MCF 10A (cell line): Measurements from ENCODE around the gene KCNK10. TPM values are rescaled to one million over a fixed set of nuclear protein-coding genes. Genes with fewer than 3 reads are reported as not detected.

Experiments
- BruUV-seq: library from RNA; stranded (reverse); fragments of 400-500 nt; replicated peaks from 2 replicates; lab custom pipeline; 2021; lab: Mats Ljungman, UMichigan
- CTCF ChIA-PET: fragments of 300-600 bp; sonication (Branson Sonifier 250); formaldehyde crosslinking; extraction: SDS; loops from one replicate; lab custom pipeline; 2021; ENCODE audit warnings: antibody characterized with exemption, inconsistent platforms; lab: Yijun Ruan, JAX
- POLR2A ChIA-PET: fragments of 300-600, 350-650 bp; sonication (Branson Sonifier 250); formaldehyde crosslinking; extraction: SDS; loops from one replicate; lab custom pipeline; 2020; ENCODE audit warnings: antibody characterized with exemption, inconsistent platforms; lab: Yijun Ruan, JAX
- DNase-seq: peaks from one replicate; pipeline ENCODE4 v3.0.0-alpha.2; 2018; ENCODE audit not compliant: unreplicated experiment
- H3K27ac Mint-ChIP-seq: one replicate; pipeline ENCODE4 v1.8.0; 2022; ENCODE audit warnings: mild to moderate bottlenecking, low read depth, mixed read lengths; ENCODE audit not compliant: unreplicated experiment
- H3K27me3 Mint-ChIP-seq: one replicate; pipeline ENCODE4 v1.8.0; 2022; ENCODE audit warnings: mixed read lengths; ENCODE audit not compliant: insufficient read depth, unreplicated experiment
- H3K36me3 Mint-ChIP-seq: one replicate; pipeline ENCODE4 v1.8.0; 2022; ENCODE audit warnings: mild to moderate bottlenecking, moderate library complexity, mixed read lengths; ENCODE audit not compliant: insufficient read depth, unreplicated experiment
- H3K4me1 Mint-ChIP-seq: one replicate; pipeline ENCODE4 v1.8.0; 2022; ENCODE audit warnings: mixed read lengths; ENCODE audit not compliant: insufficient read depth, unreplicated experiment
- H3K4me3 Mint-ChIP-seq: one replicate; pipeline ENCODE4 v1.8.0; 2022; ENCODE audit warnings: mild to moderate bottlenecking, moderate library complexity, mixed read lengths; ENCODE audit not compliant: unreplicated experiment
- H3K9me3 Mint-ChIP-seq: one replicate; pipeline ENCODE4 v1.8.0; 2022; ENCODE audit warnings: mixed read lengths; ENCODE audit not compliant: unreplicated experiment
- intact Hi-C: fragments of 100-400 bp; cut with micrococcal nuclease; formaldehyde crosslinking; loops from 2 replicates; pipeline ENCODE4 v1.14.1; 2022
- total RNA-seq: library from RNA; stranded (reverse); gene quantifications from 2 replicates; pipeline ENCODE4 v1.2.3, GENCODE V29; 2022
- TF ChIP-seq, protein P1 (sequence below): fragments of 200-600 bp; IDR thresholded peaks from one replicate; pipeline ENCODE4 v1.8.0; 2022; ENCODE audit warnings: antibody characterized with exemption, mild to moderate bottlenecking; ENCODE audit not compliant: unreplicated experiment

The KCNK10 gene
- total RNA-seq, 1 experiment from 2014 or later = not detected

DNA sequence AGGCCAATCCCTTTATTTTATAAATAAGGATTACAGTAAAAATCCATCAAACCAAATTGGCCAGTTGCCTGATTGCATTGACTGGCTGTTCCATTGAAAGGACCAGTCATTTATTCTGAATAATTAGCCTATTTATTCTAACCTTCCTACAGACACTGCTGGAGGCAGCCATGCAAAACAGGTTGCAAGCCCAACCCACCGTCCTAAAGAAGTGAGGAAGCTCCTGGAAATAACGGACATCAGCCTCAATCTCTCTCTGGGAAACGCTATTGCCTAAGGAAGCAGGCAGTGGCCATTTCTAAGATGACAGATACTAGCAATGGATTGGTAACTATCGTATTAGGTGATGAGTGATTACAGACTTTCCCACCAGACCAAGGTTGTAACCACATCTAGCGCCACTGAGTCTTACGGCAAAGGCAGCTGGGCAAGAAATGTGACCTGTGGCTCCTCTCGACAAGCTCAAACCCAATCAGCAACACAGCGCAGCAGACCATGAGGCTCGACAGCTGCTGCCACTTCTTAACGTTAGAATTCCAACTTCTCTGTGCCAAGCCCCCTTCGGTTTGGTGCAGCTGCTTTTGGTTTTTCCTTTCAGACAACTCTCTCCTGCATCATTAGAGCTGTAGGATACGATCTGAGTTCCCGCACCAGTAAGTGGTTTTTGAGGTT, 134.2 kb downstream of the KCNK10 start:
- Mint-ChIP-seq H3K27ac (no peak overlapping the region), H3K27me3 (peaks cover 48% of the 10 kb centered on the region), H3K36me3 (no peaks in the 10 kb centered on the region), H3K4me3 (no peak overlapping the region), H3K9me3 (no peaks in the 10 kb centered on the region), H3K4me1 (peaks cover 7% of the 10 kb centered on the region)
- no TSS peak for BruUV-seq
- intact Hi-C loops = loop anchor here (1.0 to 2.0 kb wide), 6 partner anchors 45 to 374 kb away; partner anchors contain the start of genes SPATA7 and ZC3H14
- ChIA-PET CTCF (interaction anchor here (0.5 to 5.5 kb wide), 79 partner anchors 8 to 479 kb away, joined by 3 to 84 read pairs (median 4); partner anchors contain the start of gene SPATA7), POLR2A (interaction anchor here (0.5 to 1.0 kb wide), 5 partner anchors 72 to 372 kb away, joined by 3 to 8 read pairs (median 5); partner anchors contain the start of gene SPATA7)
- DNase-seq = no peak
- TF ChIP-seq, protein P1, sequence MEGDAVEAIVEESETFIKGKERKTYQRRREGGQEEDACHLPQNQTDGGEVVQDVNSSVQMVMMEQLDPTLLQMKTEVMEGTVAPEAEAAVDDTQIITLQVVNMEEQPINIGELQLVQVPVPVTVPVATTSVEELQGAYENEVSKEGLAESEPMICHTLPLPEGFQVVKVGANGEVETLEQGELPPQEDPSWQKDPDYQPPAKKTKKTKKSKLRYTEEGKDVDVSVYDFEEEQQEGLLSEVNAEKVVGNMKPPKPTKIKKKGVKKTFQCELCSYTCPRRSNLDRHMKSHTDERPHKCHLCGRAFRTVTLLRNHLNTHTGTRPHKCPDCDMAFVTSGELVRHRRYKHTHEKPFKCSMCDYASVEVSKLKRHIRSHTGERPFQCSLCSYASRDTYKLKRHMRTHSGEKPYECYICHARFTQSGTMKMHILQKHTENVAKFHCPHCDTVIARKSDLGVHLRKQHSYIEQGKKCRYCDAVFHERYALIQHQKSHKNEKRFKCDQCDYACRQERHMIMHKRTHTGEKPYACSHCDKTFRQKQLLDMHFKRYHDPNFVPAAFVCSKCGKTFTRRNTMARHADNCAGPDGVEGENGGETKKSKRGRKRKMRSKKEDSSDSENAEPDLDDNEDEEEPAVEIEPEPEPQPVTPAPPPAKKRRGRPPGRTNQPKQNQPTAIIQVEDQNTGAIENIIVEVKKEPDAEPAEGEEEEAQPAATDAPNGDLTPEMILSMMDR = no peak

DNA sequence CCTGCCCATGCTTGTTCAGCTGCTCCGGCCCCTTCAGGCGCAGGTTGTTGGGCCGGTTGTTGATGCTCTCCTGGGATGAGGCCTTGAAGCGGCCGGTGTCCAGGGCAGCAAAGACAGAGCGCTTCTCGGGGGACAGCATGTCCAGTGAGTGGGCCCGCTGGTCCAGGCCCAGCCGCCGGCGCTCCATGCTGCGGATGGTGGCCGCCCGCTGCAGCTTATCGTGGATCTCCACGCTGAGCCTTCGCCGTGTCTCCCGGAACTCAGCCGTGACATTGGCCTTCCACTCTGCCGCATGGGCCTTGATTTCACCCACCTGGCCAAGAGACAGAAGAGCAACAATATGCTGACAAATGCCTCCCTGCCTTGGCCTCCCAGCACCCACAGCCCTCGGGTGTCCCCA, 137.2 kb downstream of the KCNK10 start:
- CTCF ChIA-PET = interaction anchor here (0.6 to 1.4 kb wide), 3 partner anchors 172 to 727 kb away, joined by 3 to 6 read pairs (median 3); no protein-coding TSS in a partner anchor
- Mint-ChIP-seq H3K27me3 (peaks cover 18% of the 10 kb centered on the region), H3K4me3 (no peak overlapping the region), H3K27ac (no peak overlapping the region), H3K4me1 (peaks cover 7% of the 10 kb centered on the region), H3K36me3 (no peaks in the 10 kb centered on the region), H3K9me3 (no peaks in the 10 kb centered on the region)
- no peak for DNase-seq
- BruUV-seq = no TSS peak
- POLR2A ChIA-PET = no interaction called here
- TF ChIP-seq, protein P1 = no peak
- intact Hi-C loops = no loop called here

DNA sequence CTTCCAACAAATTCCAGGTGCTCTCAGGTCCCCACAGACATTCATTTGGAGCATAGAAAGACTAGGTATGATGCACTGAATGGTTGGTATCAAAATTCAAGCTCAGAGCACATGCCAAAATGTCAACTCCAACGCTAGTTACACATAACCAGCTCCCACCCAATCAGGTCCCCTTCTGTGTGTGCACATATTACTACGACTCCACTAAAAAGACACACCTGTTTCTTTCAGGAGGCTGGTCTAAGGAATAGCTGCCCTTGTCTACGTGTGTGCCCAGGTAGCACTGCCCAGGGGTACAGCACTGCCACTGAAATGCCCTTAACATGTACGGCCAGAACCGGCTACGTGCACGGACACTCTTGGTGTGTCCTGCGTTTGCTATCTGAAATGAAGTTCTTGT, 138.1 kb downstream of the KCNK10 start:
- Mint-ChIP-seq H3K4me1 (peaks cover 7% of the 10 kb centered on the region), H3K27me3 (peaks cover 18% of the 10 kb centered on the region), H3K9me3 (no peaks in the 10 kb centered on the region), H3K36me3 (no peaks in the 10 kb centered on the region), H3K27ac (no peak overlapping the region), H3K4me3 (no peak overlapping the region)
- intact Hi-C loops = no loop called here
- TF ChIP-seq, protein P1 = no peak
- no peak for DNase-seq
- CTCF ChIA-PET = interaction anchor here (1.4 kb wide), 1 partner anchor 195 kb away, joined by 6 read pairs; no protein-coding TSS in a partner anchor
- POLR2A ChIA-PET = no interaction called here
- no TSS peak for BruUV-seq

DNA sequence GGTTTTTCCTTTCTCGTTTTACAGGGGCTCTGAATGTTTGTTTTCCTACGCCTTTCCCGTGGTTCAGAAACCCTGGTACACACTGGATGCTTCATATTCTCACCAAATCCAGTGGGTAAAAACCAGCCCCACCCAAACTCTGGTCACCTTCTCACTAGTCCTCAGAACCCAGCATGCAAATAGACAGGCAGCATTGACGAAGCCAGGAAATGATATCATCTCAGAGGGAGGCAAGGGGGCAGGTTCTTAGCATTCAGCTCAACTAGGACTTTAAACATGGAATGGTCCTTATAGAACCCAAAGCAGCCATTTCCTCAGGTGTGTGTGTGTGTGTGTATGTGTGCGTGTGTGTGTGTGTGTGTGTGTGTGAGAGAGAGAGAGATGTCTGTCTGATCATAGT, 142.0 kb downstream of the KCNK10 start:
- H3K9me3 Mint-ChIP-seq = no peaks in the 10 kb centered on the region
- DNase-seq = no peak
- TF ChIP-seq, protein P1 = no peak
- H3K36me3 Mint-ChIP-seq = no peaks in the 10 kb centered on the region
- BruUV-seq = no TSS peak
- H3K4me1 Mint-ChIP-seq = no peaks in the 10 kb centered on the region
- no peak overlapping the region for H3K4me3 Mint-ChIP-seq
- ChIA-PET CTCF (interaction anchor here (1.0 to 1.1 kb wide), 2 partner anchors 8 to 13 kb away, joined by 3 to 8 read pairs; no protein-coding TSS in a partner anchor), POLR2A (interaction anchor here (0.6 kb wide), 1 partner anchor 12 kb away, joined by 5 read pairs; no protein-coding TSS in a partner anchor)
- H3K27me3 Mint-ChIP-seq = peaks cover 27% of the 10 kb centered on the region
- intact Hi-C loops = no loop called here
- no peak overlapping the region for H3K27ac Mint-ChIP-seq
